ENCODE data around the gene SLC2A3.
"Not testable (repeated sequence)": the region's sequence is repeated elsewhere in the genome, so short reads cannot be mapped to it uniquely, and the experiment has no call there.

SLC2A3 gene

GRCh38 chr12:7947011-7947410, 11.0 kb upstream of the SLC2A3 start:
- DNase-seq = no peak
- no peaks in the 10 kb centered on the region for H3K27me3 ChIP-seq (ENCODE audit: insufficient read depth, low read length, poor library complexity)
- no peak overlapping the region for H2AFZ ChIP-seq (ENCODE audit: low read depth, low read length)
- no peaks in the 10 kb centered on the region for H4K20me1 ChIP-seq (ENCODE audit: insufficient read depth, low read length)
- H3K4me2 ChIP-seq (ENCODE audit: insufficient read depth, low read length) = no peak overlapping the region
- no peaks in the 10 kb centered on the region for H3K36me3 ChIP-seq (ENCODE audit: insufficient read depth, low read length)
- H3K4me1 ChIP-seq (ENCODE audit: insufficient read depth, low read length) = no peaks in the 10 kb centered on the region
- TF ChIP-seq EZH2 (IDR thresholded peaks at IDR 0.05; ENCODE audit: borderline replicate concordance, low read depth, low read length, severe bottlenecking) = no peak
- no peak for TF ChIP-seq CTCF (IDR thresholded peaks at IDR 0.05; ENCODE audit: borderline replicate concordance, extremely low read depth, low read length, poor library complexity, severe bottlenecking)
- no peaks in the 10 kb centered on the region for H3K79me2 ChIP-seq (ENCODE audit: insufficient read depth, low read length)
- H3K4me3 ChIP-seq (ENCODE audit: low read depth in 1 of 2, low read length in 2 of 2) = no peak overlapping the region
- H3K27ac ChIP-seq (ENCODE audit: low read length) = no peak overlapping the region
- ATAC-seq (ENCODE audit: insufficient read depth, low read depth) = no peak
- no peak overlapping the region for H3K9ac ChIP-seq (ENCODE audit: low read depth, low read length)
- H3K9me3 ChIP-seq (ENCODE audit: insufficient read depth, low read length, severe bottlenecking) = no peaks in the 10 kb centered on the region

GRCh38 chr12:7944760-7945159, 8.8 kb upstream of the SLC2A3 start:
- not testable (repeated sequence) for H3K9me3 ChIP-seq (ENCODE audit: insufficient read depth, low read length, severe bottlenecking); H2AFZ ChIP-seq (ENCODE audit: low read depth, low read length); H3K4me2 ChIP-seq (ENCODE audit: insufficient read depth, low read length); H3K9ac ChIP-seq (ENCODE audit: low read depth, low read length); DNase-seq; H3K4me1 ChIP-seq (ENCODE audit: insufficient read depth, low read length); H4K20me1 ChIP-seq (ENCODE audit: insufficient read depth, low read length); H3K79me2 ChIP-seq (ENCODE audit: insufficient read depth, low read length); H3K4me3 ChIP-seq (ENCODE audit: low read depth in 1 of 2, low read length in 2 of 2); H3K27ac ChIP-seq (ENCODE audit: low read length); ATAC-seq (ENCODE audit: insufficient read depth, low read depth); H3K27me3 ChIP-seq (ENCODE audit: insufficient read depth, low read length, poor library complexity); H3K36me3 ChIP-seq (ENCODE audit: insufficient read depth, low read length)

- no peak overlapping the region for H2AFZ ChIP-seq (ENCODE audit: low read depth, low read length)
- peaks cover 1% of the 10 kb centered on the region for H3K79me2 ChIP-seq (ENCODE audit: insufficient read depth, low read length)
- H4K20me1 ChIP-seq (ENCODE audit: insufficient read depth, low read length) = no peaks in the 10 kb centered on the region
- no peaks in the 10 kb centered on the region for H3K27me3 ChIP-seq (ENCODE audit: insufficient read depth, low read length, poor library complexity)
- TF ChIP-seq EZH2 (IDR thresholded peaks at IDR 0.05; ENCODE audit: borderline replicate concordance, low read depth, low read length, severe bottlenecking) = no peak
- no peak for TF ChIP-seq CTCF (IDR thresholded peaks at IDR 0.05; ENCODE audit: borderline replicate concordance, extremely low read depth, low read length, poor library complexity, severe bottlenecking)
- H3K27ac ChIP-seq (ENCODE audit: low read length) = no peak overlapping the region
- ATAC-seq (ENCODE audit: insufficient read depth, low read depth) = no peak
- no peak for DNase-seq
- H3K36me3 ChIP-seq (ENCODE audit: insufficient read depth, low read length) = no peaks in the 10 kb centered on the region; the same call in 1 of the 2 replicates
- no peak overlapping the region for H3K4me2 ChIP-seq (ENCODE audit: insufficient read depth, low read length)
- no peaks in the 10 kb centered on the region for H3K9me3 ChIP-seq (ENCODE audit: insufficient read depth, low read length, severe bottlenecking)
- H3K9ac ChIP-seq (ENCODE audit: low read depth, low read length) = no peak overlapping the region
- H3K4me3 ChIP-seq (ENCODE audit: low read depth in 1 of 2, low read length in 2 of 2) = no peak overlapping the region
- peaks cover 18% of the 10 kb centered on the region for H3K4me1 ChIP-seq (ENCODE audit: insufficient read depth, low read length)
Observed at GRCh38 chr12:7940906-7941305, 4.9 kb upstream of the SLC2A3 start.

GRCh38 chr12:7937833-7938506, 2.0 kb upstream of the SLC2A3 start:
- Histone ChIP-seq H3K9me3 (ENCODE audit: insufficient read depth, low read length, severe bottlenecking) (no peaks in the 10 kb centered on the region), H3K36me3 (ENCODE audit: insufficient read depth, low read length) (peaks cover 19% of the 10 kb centered on the region), H3K4me3 (ENCODE audit: low read depth in 1 of 2, low read length in 2 of 2) (no peak overlapping the region), H3K4me1 (ENCODE audit: insufficient read depth, low read length) (peaks cover 45% of the 10 kb centered on the region), H4K20me1 (ENCODE audit: insufficient read depth, low read length) (peaks cover 6% of the 10 kb centered on the region), H3K27ac (ENCODE audit: low read length) (peak overlapping the region; percentile 65), H3K27me3 (ENCODE audit: insufficient read depth, low read length, poor library complexity) (no peaks in the 10 kb centered on the region), H2AFZ (ENCODE audit: low read depth, low read length) (peak overlapping the region; percentile 31), H3K9ac (ENCODE audit: low read depth, low read length) (0 out of 2 replicates have a peak overlapping the region, but pooled peaks have one; percentile 1), H3K79me2 (ENCODE audit: insufficient read depth, low read length) (peaks cover 29% of the 10 kb centered on the region), H3K4me2 (ENCODE audit: insufficient read depth, low read length) (peak overlapping the region; percentile 37)
- ATAC-seq (ENCODE audit: insufficient read depth, low read depth) (no peak), DNase-seq (peak; percentile 65)
- TF ChIP-seq EZH2 (IDR thresholded peaks at IDR 0.05; ENCODE audit: borderline replicate concordance, low read depth, low read length, severe bottlenecking) = no peak
- peak; percentile 37 for TF ChIP-seq CTCF (IDR thresholded peaks at IDR 0.05; ENCODE audit: borderline replicate concordance, extremely low read depth, low read length, poor library complexity, severe bottlenecking)

All from DND-41 (cell line).